ENCODE measurements around the gene LRP8.
"Not testable (repeated sequence)": the region's sequence is repeated elsewhere in the genome, so short reads cannot be mapped to it uniquely, and the experiment has no call there.

The LRP8 gene

DNA sequence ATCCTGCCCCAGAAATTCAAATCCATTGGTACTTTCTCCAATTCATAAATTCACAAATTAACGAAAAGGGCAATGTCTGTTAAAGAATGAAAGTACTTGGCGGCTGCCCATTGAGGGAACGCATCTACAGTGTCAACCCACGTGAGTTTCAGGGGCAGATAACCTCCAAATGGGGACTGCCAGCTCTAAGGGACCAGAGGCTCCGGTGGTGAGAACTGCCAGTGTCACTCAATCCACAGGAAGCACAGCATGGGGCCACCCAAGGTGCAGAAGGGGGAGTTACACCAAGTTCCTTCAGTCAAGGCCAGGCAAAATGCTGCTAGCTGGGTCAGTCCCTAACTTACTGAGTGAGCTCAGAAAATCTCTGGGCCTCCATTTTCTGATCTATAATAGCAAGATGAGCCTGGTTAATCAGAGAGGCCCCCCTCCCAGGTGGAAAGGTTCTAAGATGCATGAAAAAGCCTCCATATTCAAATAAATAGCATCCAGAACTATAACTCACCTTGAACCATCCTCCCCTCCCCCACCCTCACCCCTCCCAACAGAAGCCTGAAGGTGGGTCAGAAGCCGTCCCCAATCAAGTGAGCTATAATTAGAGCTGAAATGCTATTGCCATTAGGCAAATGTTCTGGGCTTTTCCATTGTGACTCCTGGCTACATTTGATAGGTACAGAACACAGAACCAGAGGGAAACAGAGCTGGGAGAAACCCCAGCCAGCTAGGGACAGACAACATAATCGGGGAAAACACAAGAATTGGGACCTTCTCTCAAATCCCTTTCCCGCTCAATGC lies 41.7 kb downstream of the LRP8 start:
- DNase-seq (ENCODE audit: extremely low read depth, low read depth), result no peak
- TF ChIP-seq, protein P1, sequence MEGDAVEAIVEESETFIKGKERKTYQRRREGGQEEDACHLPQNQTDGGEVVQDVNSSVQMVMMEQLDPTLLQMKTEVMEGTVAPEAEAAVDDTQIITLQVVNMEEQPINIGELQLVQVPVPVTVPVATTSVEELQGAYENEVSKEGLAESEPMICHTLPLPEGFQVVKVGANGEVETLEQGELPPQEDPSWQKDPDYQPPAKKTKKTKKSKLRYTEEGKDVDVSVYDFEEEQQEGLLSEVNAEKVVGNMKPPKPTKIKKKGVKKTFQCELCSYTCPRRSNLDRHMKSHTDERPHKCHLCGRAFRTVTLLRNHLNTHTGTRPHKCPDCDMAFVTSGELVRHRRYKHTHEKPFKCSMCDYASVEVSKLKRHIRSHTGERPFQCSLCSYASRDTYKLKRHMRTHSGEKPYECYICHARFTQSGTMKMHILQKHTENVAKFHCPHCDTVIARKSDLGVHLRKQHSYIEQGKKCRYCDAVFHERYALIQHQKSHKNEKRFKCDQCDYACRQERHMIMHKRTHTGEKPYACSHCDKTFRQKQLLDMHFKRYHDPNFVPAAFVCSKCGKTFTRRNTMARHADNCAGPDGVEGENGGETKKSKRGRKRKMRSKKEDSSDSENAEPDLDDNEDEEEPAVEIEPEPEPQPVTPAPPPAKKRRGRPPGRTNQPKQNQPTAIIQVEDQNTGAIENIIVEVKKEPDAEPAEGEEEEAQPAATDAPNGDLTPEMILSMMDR (IDR thresholded peaks at IDR 0.05; ENCODE audit: low read depth, low read length), result no peak

DNA sequence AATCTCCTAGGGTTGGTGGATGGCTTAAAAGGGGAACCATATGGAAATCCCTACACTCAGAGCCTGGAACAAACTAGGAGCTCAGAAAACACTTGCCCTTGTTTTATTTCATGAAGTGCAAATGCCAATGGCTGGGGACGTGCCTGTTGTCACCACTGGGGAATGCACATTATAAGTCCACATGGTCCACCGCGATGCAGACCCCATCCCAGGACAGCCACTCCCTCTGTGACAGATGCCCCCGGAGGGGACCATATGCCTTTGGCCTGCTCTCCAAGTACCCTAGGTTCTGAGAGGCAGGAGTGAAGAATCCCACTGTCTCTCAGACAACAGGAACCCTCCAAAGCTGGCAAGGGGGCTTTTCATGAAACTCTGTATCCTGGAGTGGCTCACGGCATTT lies 42.3 kb downstream of the LRP8 start:
- DNase-seq (ENCODE audit: extremely low read depth, low read depth), result no peak
- TF ChIP-seq, protein P1 (IDR thresholded peaks at IDR 0.05; ENCODE audit: low read depth, low read length), result no peak

DNA sequence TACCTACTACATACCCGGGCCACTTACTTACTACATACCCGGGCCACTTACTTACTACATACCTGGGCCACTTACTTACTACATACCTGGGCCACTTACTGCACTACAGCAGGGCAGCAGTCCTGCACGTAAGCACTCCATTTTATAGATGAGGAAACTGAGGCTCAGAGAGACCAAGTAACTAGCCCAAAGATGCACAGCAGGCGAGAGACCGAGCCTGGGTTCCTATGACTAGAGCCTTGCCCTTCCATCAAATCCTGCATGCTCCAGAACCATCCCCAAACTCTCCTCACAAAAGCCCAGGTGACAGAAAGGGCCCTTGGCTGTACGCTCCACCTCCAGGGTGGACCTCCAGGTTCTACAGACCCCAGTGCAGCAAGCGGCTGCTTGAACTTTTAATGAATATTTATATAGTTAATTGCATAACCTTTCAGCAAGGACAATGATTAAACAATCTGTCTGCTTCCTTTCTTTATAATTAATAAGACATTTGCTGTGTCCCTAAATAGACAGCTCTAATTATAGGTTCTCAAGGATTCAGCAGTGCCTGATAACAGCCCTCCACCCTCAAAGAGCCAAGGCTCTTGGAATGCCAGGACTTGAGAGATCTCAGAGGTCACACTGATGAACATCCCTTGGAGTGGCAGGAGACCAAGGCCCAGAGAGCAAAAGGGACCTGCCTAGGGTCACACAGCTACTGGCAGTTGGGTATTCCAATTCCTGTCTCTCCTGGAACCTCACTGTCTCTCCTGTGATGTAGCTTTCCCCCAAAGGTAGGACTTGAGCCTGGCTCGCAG lies 43.4 kb downstream of the LRP8 start:
- TF ChIP-seq, protein P1 (IDR thresholded peaks at IDR 0.05; ENCODE audit: low read depth, low read length), result no peak
- DNase-seq (ENCODE audit: extremely low read depth, low read depth), result no peak

DNA sequence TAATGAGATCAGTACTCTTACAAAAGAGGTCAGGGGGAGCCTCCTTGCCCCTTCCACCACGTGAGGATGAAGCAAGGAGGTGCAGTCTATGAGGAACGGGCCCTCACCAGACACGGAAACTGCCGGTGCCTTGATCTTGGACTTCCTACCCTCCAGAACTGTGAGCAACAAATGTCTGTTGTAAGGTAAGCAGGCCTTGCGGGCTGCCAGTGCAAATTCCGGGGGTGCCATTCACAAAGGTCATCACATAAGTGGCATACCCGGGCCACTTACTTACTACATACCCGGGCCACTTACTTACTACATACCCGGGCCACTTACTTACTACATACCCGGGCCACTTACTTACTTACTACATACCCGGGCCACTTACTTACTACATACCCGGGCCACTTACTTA lies 44.7 kb downstream of the LRP8 start:
- not testable (repeated sequence) for DNase-seq (ENCODE audit: extremely low read depth, low read depth)

DNA sequence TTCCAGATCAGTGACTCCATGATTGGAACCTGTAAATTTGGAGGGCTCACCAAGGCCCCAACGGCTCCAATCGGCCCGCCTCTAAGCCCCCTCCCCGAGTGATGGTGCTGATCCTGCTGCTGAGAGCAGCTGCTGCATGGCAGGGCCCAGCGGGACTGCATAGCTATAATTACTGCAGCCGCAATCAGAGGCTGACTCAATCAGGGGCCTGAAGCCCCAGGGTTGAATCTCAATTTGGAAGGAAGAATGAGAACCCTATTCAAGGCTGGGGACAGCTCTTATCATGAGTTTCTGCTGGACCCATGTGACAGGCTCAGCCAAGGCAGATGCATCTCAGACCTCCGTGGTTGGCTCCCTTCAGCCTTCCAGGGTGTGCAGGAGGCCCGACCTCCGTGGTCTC lies 46.7 kb downstream of the LRP8 start:
- DNase-seq (ENCODE audit: extremely low read depth, low read depth), result no peak
- TF ChIP-seq, protein P1 (IDR thresholded peaks at IDR 0.05; ENCODE audit: low read depth, low read length), result no peak

DNA sequence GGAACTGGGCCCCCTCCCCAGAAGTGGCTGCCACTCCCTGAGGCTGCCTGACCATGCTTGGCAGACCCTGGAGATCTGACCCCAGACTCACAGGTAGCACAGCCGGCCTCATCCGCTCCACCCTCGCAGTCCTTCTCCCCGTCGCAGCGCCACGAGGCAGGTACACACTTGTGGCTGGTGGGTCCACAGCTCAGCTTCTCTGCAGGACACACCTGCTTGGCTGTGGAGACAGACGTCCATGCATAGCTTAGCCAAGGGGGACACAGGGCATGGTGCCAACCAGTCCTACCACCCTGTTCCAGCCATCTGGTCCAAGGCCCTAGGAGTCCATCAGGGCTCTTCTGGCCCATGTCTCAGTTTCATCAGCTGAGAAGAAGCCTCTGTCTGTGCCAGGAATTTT lies 47.4 kb downstream of the LRP8 start:
- TF ChIP-seq, protein P1 (IDR thresholded peaks at IDR 0.05; ENCODE audit: low read depth, low read length), result no peak
- DNase-seq (ENCODE audit: extremely low read depth, low read depth), result no peak

DNA sequence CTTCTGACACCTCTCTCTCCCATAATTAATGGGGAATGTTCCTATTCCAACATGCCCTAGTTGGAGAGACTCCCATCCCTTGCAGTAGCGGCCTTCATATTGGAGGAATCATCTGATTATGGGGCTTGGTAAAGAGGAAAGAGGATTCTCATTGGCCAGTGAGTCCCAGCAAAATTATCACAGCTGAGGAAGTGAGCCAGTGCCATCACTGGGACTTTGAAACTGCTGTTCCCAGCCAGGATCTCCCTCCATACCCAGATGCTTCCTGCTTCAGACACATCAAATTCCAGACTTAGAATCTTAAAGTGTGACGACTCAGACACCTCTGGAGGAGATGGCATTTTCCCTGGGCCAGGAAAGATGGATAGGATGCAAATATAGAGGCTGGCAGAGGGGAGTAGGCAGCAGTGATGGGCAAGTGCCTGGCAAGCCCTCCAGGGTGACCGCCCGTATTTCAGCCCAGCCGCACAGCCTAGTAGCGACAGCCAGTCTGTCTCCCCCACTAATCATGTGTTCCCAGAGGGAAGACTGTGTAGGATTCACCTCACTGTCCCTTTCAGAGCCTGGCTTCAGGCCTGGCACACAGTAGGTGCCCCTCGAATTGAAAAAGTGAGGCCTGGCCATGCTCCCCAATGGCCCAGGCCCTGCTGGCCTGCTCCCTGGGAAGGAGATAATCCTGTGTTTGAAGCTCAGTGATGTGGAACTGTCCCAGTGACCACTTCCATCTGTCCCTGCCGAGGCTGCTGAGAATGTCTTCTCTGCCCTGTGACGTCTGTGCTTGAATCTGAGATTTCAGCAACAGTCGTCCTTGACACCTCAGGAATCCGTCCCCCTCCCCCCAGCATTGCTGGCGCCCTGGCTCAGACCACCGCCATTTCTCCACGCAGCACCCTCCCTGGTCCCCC lies 48.3 kb downstream of the LRP8 start:
- TF ChIP-seq, protein P1 (IDR thresholded peaks at IDR 0.05; ENCODE audit: low read depth, low read length), result no peak
- no peak for DNase-seq (ENCODE audit: extremely low read depth, low read depth)

All from AG09319 (cell line).